Measurements from ENCODE around the gene PEBP1.

Gene PEBP1

GRCh38 chr12:118193958-118194357, 58.0 kb downstream of the PEBP1 start:
- DNase-seq (ENCODE audit: low read depth): no peak
